ENCODE data around the gene KCNMB4.

DNA sequence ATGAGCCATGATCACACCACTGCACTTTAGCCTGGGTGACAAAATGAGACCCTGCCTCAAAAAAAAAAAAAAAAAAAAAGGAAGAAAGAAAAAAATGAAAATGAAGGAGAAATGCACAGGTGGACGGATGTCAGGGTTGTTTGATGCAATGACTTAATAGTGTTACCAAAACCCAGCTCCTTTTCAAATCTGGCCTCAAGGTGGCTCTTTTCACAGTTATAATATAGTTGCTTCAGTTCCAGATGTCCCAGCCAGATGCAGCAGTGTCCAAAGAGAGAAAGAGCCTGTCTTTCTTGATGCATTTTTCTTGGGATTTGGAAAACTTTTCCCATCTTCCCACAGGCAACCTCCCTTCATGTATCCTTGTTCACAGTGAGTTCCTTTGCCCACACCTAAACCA is 36.5 kb downstream of the KCNMB4 start:
- TF ChIP-seq, protein P1, sequence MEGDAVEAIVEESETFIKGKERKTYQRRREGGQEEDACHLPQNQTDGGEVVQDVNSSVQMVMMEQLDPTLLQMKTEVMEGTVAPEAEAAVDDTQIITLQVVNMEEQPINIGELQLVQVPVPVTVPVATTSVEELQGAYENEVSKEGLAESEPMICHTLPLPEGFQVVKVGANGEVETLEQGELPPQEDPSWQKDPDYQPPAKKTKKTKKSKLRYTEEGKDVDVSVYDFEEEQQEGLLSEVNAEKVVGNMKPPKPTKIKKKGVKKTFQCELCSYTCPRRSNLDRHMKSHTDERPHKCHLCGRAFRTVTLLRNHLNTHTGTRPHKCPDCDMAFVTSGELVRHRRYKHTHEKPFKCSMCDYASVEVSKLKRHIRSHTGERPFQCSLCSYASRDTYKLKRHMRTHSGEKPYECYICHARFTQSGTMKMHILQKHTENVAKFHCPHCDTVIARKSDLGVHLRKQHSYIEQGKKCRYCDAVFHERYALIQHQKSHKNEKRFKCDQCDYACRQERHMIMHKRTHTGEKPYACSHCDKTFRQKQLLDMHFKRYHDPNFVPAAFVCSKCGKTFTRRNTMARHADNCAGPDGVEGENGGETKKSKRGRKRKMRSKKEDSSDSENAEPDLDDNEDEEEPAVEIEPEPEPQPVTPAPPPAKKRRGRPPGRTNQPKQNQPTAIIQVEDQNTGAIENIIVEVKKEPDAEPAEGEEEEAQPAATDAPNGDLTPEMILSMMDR (IDR thresholded peaks at IDR 0.05), result peak in 1 of 6 experiments; percentile 3
- TF ChIP-seq POLR2A (IDR thresholded peaks at IDR 0.05), result no peak
